Omental fat pad (tissue), 4 donors: ENCODE measurements around the gene TAS2R60. TPM values are rescaled to one million over a fixed set of nuclear protein-coding genes. Genes with fewer than 3 reads are reported as not detected.
A peak's percentile ranks its signal among the peaks of the same experiment; 100 is the strongest.

Experiments
- ATAC-seq: fragments of 150-250 bp; one replicate; pipeline ENCODE4 v1.9.1; 2016; ENCODE audit warnings: mild to moderate bottlenecking, moderate library complexity; ENCODE audit not compliant: low FRiP score
- DNase-seq: peaks from one replicate; pipeline ENCODE4 v3.0.0-alpha.2; 2019; ENCODE audit warnings: low spot score
- CTCF ChIP-seq, 3 donors: fragments of 450-650 bp; IDR thresholded peaks; one replicate each; pipeline ENCODE4 v1.5.1; 2016 to 2017; ENCODE audit warnings: antibody characterized with exemption in 3 of 3, mild to moderate bottlenecking in 3 of 3, moderate library complexity in 2 of 3
- total RNA-seq, 4 donors: library from RNA; depleted of rRNA; stranded (reverse); fragments of >200 nt; gene quantifications; one replicate each; pipeline ENCODE4 v1.1.0, GENCODE V29; 2016

Gene TAS2R60
- total RNA-seq, 4 donors from 2014 or later: not detected

GRCh38 chr7:143406002-143406357, 37.3 kb upstream of the TAS2R60 start:
- ATAC-seq (no peak), DNase-seq (no peak)
- TF ChIP-seq CTCF (IDR thresholded peaks at IDR 0.05): no peak

GRCh38 chr7:143407287-143408251, 35.7 kb upstream of the TAS2R60 start:
- DNase-seq (no peak), ATAC-seq (peak; percentile 21)
- no peak for TF ChIP-seq CTCF (IDR thresholded peaks at IDR 0.05)

- TF ChIP-seq CTCF (IDR thresholded peaks at IDR 0.05): no peak
- DNase-seq (no peak), ATAC-seq (no peak)
Observed at GRCh38 chr7:143408252-143408685, 35.0 kb upstream of the TAS2R60 start.

- TF ChIP-seq CTCF (IDR thresholded peaks at IDR 0.05): no peak
- DNase-seq: no peak
- no peak for ATAC-seq
Observed at GRCh38 chr7:143408686-143409561, 34.3 kb upstream of the TAS2R60 start, which contains the start of gene EPHA1. Gene EPHA1, minus strand, starts transcription at chr7:143408856. Its CDS starts 51 bp downstream, at chr7:143408805.

GRCh38 chr7:143410521-143411004, 32.7 kb upstream of the TAS2R60 start:
- DNase-seq (no peak), ATAC-seq (no peak)
- TF ChIP-seq CTCF (IDR thresholded peaks at IDR 0.05): no peak

- TF ChIP-seq CTCF (IDR thresholded peaks at IDR 0.05): no peak
- no peak for ATAC-seq
- DNase-seq: no peak
Observed at GRCh38 chr7:143411976-143412708, 31.1 kb upstream of the TAS2R60 start.
